HG03066 (cell line): Measurements from ENCODE around the gene ATP11B.

Source experiments
- ATAC-seq: cut with Tn5 transposase; IDR thresholded peaks from one replicate; pipeline ENCODE4 v1.9.1; 2021; ENCODE audit warnings: low read depth; ENCODE audit not compliant: unreplicated experiment

Gene ATP11B

DNA sequence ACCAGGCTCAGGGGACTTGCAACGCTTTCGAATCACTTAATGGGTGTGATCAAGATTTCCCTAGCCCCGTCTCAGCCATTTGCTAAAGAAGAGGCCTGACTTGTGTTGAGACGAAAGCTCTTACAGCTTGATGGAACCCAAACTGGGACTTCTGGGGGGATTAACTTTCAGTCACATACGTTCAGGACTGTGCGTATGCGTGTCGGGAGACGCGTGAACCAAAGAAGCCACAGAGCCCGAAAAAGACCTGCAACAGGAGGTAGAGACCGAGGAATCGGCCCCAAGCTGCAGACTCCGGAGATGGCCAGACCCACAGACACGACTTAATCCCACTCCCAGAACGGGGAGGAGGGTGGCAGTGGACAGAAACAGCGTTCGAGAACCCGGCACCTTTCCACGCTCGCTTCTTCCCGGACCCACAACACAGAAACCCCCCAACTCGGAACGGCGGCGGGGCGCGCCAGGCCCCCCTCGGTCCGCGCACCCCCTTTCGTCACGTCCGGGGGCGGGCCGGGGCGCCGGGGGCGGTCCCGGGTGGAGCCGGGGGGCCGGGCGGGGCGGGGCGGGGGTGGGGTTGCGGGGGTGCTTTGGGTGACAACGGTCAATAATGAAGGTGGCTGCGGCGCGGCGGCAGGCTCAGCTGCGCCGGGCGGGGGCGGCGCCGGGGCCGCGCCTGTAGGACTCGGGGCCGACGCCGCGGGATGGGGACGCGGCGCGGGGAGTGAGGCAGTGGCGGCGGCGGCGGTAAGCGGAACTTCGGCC lies at the start of gene ATP11B:
TSS of gene ATP11B (plus strand) at position 604 of the 762 bp plus-strand sequence. CDS start 256 bp downstream, outside the sequence.
- ATAC-seq = peak; percentile 58

DNA sequence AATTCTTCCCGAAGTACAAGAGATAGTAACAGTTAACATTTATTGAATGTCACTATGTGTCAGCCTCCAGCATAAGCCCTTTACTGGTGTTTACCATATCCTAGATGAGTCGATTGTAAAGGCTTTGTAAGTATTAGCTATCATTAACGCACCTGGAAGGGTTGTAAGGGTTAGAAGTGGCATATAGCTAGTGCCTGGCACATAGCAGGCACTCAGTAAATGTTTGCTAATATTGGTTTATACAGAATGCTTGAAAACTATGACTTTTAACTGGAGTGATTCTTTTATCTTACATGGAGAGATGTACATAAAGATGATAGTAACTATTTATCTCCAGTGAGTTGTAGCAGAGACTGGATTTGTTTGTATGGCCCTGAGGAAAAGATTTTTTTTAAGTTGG lies 46.3 kb upstream of the ATP11B start:
- ATAC-seq = no peak

DNA sequence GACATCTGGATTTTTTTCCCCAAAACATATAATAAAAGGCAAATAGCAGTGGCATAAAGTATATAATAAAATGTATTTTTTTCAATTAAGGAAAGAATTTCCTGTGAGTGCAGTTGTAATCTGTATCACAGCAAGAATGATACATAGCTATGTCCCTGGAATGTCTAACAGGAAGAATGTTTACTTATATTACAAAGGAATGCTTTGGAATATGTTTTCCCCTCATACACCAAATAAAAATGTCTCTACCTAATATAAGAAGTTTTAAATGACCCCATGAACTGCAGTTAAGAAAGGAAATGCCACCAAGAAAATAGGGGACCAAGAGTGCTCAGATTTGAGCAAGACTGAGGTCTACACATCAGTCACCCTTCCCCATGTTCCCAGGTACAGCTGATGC lies 38.0 kb upstream of the ATP11B start:
- ATAC-seq = no peak

DNA sequence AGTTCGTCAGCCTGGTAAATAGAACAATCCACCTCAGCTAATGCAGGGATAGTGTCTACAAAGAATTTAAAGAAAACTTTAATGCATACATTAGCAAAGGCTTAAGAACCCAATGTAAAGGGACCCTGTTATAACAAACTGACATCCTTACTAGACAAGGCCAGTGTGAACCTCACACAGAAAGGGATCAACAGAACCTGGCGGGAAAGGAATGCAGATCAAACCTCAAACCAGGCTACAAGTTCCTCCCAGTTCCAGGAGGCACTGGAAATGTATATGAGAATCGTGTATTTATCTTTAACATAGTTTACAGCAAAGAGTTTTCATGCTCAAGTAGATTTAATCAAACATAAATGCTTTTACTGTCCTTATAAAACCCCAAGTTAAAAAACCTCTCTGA lies 37.6 kb upstream of the ATP11B start:
- ATAC-seq = no peak

DNA sequence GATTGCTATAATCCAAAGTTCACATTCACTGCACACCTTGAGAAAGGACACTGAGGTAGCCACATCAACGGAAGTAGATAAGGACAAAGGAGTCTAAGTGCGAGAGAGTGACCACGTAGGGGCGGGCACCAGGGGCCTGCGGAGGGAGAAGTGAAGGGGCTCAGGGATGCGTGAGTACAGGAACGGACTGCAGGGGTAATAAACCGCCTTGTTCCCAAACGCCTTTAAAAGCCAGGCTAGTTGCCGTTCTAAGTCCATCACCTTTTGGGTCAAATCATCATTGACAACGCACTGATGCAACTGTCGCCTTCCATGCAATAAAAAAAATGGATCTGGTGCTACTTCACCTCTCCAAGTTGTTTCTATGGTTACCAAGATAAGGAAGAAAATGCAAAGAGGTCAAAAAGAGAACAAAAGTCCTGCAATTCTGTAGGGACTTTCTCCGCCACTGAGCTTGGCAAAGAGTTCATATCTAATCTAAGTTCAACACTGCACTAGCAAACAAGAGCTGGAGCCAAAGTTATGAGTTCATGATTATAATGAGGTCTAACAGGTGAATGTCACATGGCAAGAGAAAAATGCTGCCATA lies 32.6 kb upstream of the ATP11B start:
- ATAC-seq = no peak

DNA sequence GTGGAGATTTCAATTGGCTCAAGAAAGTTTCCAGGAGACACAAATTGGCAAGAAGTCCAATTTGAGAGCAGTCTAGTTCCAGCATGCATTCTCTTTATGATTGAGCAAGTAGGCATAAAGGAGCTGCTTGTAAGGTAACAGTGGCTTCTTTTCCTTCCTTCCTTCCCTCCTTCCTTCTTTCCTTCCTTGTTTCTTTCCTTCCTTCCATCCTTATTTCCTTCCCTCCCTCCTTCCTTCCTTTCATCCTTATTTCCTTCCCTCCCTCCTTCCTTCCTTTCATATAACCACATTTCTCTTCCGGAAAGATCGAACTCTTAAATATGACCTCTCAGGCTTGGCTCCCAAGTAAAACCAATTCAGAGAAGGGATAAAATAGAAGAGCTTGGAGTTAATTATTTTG lies 29.4 kb upstream of the ATP11B start:
- ATAC-seq = no peak

DNA sequence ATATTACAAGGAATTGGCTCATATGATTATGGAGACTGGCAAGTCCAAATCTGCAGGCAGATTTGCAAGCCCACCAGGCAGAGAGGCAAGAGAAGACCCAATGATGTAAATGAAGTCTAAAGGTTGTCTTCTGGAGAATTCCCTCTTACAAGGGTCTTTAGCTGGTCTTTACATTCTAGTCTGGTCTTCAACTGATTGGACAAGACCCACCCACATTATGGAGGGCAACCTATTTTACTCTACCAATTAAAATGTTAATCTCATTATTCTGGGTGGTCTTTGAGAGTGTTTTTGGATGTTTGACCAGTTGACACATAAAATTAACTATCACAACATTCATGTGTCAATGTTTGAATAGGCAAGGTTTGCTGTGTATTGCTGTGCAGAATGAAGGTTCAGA lies 28.0 kb upstream of the ATP11B start:
- no peak for ATAC-seq

DNA sequence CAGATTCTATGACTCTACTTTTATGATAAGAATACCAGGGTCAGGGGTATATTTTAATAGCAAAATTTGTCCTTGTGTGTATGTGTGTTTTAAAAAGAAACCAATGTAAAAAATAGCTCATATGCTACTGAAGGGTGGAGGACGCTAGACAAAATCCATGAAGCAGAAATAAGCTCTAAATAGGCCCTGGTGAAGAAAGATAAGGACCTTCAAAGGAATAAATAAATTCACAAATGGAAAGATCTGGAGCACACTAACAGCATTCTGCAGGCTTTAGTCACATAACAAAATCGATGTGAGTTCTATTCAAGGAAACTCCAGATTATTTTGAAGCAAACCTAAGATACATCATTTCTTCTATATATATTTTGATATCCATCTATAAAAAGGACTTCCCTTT lies 27.2 kb upstream of the ATP11B start:
- ATAC-seq = no peak

DNA sequence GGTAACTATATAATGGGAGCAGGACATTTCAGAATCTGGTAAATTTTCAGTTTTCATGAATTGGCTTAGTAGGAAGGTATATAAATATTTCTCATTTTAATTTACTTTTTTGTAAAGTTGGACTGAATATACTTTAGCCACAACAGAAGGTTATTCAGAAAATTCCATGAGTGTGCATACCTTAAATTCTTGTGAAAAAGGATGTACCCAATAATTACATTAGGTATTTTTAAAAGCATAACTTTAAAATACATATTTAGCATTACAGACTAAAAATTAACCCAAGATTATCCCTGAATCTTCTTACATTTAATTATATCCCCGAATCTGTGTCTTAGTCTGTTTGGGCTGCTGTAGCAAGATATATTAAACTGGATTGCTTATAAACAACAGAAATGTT lies 24.9 kb upstream of the ATP11B start:
- ATAC-seq = no peak

DNA sequence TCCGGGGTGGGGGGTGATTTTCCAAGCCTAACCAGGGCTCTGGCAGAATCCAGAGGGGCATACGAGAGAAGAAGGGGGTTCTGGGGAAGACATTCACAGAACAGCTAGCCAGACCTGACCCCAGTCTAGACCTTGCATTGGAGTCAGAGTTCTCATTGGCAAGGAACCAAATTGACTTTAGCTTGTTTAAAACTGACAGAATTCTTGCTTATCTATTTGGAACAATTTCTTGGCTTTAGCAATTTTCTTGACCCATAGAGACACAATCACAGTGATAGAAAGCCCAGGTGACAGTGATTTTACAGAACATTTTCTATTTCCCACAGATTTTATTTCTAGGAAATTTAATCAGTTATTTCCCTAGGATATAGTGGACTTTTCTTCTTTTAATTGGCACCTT lies 23.6 kb upstream of the ATP11B start:
- ATAC-seq = no peak

DNA sequence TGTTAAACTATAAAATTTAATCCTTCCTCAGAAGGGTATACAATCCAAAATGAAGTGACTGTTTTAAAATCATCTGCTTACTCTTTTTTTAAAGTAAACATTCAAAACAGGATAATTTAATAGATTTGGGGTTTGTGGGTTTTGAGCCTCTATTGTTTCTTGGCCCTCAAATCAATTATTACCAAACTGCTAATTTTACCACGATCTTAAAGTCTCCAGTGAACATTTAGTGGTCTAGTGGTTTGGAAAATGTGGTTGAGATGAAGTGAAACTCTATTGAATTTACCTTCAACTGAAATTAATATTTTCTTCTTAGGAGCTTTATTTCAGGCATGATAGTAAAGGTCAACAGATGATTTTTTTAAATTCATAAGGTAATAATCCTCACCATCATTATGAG lies 11.2 kb upstream of the ATP11B start:
- ATAC-seq = no peak

DNA sequence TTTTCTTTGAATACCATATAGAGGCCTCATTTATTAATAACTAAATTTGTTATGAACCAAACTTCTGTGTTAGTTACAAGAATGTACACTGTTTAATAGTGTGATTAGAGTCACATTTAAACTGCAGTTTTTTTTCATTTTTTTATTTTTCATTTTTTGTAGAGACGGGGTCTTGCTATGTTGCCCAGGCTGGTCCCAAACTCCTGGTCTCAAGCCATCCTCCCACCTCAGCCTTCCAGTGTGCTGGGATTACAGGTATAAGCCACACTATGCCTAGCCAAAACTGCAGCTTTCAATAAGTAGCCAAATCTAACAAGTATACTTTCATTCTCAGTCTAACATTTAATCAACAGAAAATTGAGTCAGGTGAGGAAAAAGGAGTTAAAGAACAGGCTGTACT lies 10.2 kb upstream of the ATP11B start:
- no peak for ATAC-seq

DNA sequence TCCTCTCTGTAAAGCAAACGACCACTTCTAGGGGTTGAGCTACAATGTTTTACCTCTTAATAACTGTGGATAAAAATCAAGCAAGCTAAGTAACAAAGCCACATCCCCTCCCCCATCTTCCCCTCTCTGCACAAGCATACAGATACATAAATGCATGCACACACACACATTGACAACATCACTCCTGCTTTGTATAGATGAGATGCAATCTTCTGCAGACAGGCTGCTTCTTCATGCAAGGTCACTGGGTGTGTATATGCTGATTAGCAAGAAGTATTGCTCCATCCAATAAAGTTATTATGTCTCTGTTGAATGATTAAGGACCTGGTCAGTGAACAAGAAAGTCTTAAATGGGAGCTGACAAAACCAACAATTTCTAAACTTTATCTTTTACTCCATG lies 8.8 kb upstream of the ATP11B start:
- no peak for ATAC-seq

DNA sequence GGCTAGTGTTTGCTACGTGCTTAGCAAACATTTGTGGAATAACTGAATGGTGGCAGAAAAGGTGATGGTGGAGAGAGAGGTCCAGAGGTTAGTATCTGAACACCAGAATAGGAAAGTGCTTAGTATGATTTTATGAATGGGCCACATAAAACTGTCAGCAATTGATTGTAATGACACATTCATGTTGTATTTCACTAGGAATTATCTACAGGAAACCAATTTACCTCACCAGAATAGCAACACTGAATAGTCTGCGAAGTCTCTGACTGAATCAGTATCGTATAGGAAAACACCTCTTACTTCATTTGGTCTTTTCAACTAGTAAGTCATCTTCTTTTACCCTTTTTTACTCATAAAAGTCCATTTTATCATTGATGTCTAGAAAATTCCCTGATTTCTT lies 8.2 kb upstream of the ATP11B start:
- no peak for ATAC-seq

DNA sequence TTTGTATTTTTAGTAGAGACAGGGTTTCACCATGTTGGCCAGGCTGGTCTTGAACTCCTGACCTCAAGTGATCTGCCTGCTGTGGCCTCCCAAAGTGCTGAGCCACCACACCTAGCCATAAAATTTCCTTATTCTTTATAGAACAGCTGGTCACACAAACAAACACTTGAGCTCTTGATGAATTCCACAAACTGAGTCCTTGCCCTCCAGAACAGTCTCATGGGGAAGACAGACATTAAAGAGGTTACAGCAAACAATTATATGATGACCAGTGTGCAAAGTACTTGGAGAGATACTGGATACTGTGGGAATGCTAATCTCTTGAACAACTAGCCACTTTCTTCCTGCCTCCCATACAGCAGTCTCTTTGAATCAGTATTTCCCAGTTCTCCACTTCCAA lies 7.5 kb upstream of the ATP11B start:
- ATAC-seq = no peak

DNA sequence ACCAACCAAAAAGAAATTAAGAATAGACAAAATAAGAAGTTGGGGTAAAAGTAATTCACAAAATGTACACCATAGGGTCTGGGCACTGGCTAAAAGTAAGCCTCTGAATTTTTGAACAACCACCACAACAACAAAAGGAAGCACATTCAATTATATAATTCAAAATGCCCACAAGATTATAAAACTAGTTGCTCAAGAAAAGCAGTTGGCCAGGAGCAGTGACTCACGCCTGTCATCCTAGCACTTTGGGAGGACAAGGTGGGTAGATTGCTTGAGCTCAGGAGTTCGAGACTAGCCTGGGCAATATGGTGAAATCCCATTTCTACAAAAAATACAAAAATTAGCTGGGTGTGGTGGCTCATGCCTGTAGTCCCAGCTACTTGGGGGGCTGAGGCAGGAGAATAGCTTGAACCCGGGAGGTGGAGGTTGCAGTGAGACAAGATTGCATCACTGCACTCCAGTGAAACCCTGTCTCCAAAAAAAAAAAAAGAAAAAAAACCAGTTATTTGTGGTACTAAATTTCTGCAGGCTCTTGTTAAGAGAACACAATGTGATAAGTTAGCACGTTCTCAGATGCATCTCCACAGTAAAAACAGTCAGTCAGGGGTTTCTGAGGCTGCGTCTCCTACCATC lies 6.6 kb upstream of the ATP11B start:
- ATAC-seq = no peak

DNA sequence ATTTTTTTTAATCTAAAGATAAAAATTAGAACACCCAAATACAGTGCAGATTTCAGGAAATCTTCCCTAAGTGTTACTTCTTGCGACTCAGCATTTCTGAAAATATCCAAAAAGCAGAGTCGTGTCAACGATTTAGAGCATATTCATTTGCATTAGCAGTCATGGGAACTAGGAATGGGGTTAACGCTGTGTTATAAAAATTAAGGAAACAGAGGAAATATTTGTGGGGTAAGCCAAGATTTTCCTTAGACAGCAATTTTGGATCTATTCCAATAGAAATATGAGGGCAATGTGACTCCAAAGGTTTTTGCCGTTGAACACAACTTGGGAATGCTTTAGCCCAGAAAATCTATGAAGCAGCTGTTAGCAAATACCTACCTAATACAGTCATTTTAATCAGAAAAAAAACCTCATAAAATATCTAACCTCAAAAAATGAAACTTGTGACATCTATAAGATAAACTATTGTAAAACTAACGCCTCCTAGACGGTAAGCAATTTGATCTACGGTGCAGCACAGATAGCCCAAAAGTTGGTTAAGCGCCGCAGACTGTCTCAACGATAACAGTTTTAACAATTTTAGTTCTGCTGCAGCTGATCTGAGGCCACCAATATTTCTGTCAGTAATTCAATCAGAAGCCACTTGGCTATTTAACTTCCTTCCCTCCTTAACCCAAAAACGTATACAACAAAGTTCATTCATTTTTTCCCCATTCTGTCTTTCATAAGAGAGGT lies 5.8 kb upstream of the ATP11B start:
- ATAC-seq = no peak

DNA sequence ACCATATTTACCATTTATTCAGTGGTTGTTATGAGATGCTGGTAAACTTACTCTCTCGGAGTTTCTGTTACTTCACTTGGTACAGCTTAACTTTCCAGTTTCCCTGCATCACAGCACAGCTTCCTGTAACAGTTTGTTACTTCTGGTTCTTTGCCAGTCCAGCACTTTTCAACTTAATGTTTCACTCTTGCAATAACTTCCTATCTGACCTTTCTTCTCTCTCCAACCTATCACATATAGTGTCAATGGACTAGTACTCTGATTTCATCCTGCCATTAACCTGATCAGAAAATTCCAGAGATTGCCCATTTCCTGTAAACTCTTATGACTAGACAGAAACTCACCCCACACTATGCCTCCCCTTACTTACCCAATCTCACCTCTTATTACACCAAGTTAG lies 3.9 kb upstream of the ATP11B start:
- peak; percentile 18 for ATAC-seq

DNA sequence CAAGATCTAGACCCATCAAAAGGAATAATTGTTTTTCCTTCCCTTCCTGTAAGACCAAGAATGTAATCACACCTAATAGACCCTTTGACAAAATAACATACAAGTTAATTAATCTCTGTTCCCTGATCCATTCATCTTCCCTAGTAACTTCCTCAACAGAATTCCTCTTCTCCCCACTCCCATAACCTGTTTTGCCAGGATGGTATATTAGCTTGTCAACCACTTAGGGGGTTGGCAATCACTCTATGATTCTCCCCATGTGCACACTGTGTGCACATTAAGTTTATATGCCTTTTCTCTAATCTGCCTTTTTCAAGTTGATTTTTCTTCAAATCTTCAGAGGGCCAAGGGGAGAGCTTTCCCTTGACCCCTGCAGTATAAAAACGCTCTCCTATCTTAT lies 2.7 kb upstream of the ATP11B start:
- ATAC-seq = no peak

DNA sequence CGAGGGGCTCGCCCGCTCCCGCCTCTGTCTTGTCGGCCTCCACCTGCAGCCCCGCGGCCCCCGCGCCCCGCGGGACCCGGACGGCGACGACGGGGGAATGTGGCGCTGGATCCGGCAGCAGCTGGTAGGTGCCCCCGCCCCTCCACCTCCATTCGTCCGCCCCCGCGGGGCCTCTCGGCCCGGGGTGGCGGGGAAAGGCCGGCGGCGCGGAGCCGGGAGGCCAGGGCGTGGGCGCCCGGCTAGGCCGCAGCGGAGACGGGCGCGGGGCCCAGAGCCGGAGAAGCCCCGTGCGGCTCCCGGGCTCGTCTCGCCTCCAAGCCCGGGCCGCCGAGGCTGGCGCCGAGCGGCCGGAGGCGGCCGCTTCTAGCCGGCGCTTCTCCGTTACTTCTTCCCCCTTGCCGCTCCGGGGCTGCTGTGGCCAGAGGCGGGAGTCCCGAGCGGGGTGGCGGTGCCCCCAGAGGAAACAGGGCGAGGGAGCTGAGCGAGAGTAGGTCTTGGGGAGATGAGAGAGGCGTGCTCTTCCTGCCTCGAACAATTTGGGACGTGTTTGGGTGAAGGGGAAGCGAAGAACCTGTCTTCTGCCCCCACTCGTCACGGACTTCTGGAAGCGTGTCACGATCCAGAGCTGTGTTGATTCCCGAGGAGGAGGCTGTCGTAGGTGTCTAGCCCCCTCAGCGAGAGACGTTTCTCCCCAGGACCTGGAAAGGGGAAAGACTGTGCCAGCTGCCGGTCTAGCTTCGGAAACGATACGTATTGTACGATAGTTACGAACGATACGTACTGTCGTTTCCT lies 555 bp downstream of the ATP11B start:
- ATAC-seq = peak; percentile 26
